Measurements from ENCODE around the gene ATP2B3.

ATP2B3 gene

GRCh38 chrX:153519569-153520286, 2.3 kb downstream of the ATP2B3 start:
- intact Hi-C loops (cut with DNase I; ENCODE audit: low total_unique reads) = loop anchor here (10.0 kb wide), 1 partner anchor 485 kb away; no protein-coding TSS in a partner anchor
- Histone ChIP-seq H3K9me3 (no peaks in the 10 kb centered on the region), H3K4me1 (peaks cover 0 to 18% (median 9%) of the 10 kb centered on the region in 4 donors), H3K36me3 (no peaks in the 10 kb centered on the region), H3K4me3 (no peak overlapping the region), H3K27ac (no peak overlapping the region), H3K27me3 (peaks cover 0 to 58% of the 10 kb centered on the region in 2 donors)
- TF ChIP-seq CTCF (IDR thresholded peaks at IDR 0.05) = no peak
- DNase-seq = no peak

GRCh38 chrX:153520287-153520917, 3.0 kb downstream of the ATP2B3 start:
- peaks cover 0 to 18% (median 9%) of the 10 kb centered on the region in 4 donors for H3K4me1 ChIP-seq
- no peaks in the 10 kb centered on the region for H3K9me3 ChIP-seq
- intact Hi-C loops (cut with DNase I; ENCODE audit: low total_unique reads) = loop anchor here (10.0 kb wide), 1 partner anchor 486 kb away; no protein-coding TSS in a partner anchor
- H3K27me3 ChIP-seq = peaks cover 0 to 64% of the 10 kb centered on the region in 2 donors
- DNase-seq = no peak
- H3K4me3 ChIP-seq = no peak overlapping the region
- TF ChIP-seq CTCF (IDR thresholded peaks at IDR 0.05) = no peak
- H3K27ac ChIP-seq = no peak overlapping the region
- H3K36me3 ChIP-seq = no peaks in the 10 kb centered on the region

- intact Hi-C loops (cut with DNase I; ENCODE audit: low total_unique reads) = loop anchor here (10.0 kb wide), 1 partner anchor 486 kb away; no protein-coding TSS in a partner anchor
- Histone ChIP-seq H3K4me3 (no peak overlapping the region), H3K27me3 (peaks cover 0 to 70% of the 10 kb centered on the region in 2 donors), H3K4me1 (peaks cover 0 to 18% (median 9%) of the 10 kb centered on the region in 4 donors), H3K36me3 (no peaks in the 10 kb centered on the region), H3K27ac (no peak overlapping the region), H3K9me3 (no peaks in the 10 kb centered on the region)
- TF ChIP-seq CTCF (IDR thresholded peaks at IDR 0.05) = no peak
- DNase-seq = no peak
These were observed 3.6 kb downstream of the ATP2B3 start for GRCh38 chrX:153521034-153521433.

GRCh38 chrX:153522259-153522658, 4.8 kb downstream of the ATP2B3 start:
- Histone ChIP-seq H3K36me3 (no peaks in the 10 kb centered on the region), H3K27me3 (peaks cover 0 to 70% of the 10 kb centered on the region in 2 donors), H3K4me1 (peaks cover 0 to 18% (median 9%) of the 10 kb centered on the region in 4 donors), H3K9me3 (no peaks in the 10 kb centered on the region), H3K4me3 (no peak overlapping the region), H3K27ac (no peak overlapping the region)
- DNase-seq = no peak
- intact Hi-C loops (cut with DNase I; ENCODE audit: low total_unique reads) = loop anchor here (10.0 kb wide), 1 partner anchor 487 kb away; no protein-coding TSS in a partner anchor
- no peak for TF ChIP-seq CTCF (IDR thresholded peaks at IDR 0.05)

- H3K4me1 ChIP-seq = peaks cover 0 to 9% (median 4%) of the 10 kb centered on the region in 4 donors
- DNase-seq = no peak
- intact Hi-C loops (cut with DNase I; ENCODE audit: low total_unique reads) = loop anchor here (10.0 kb wide), 1 partner anchor 488 kb away; no protein-coding TSS in a partner anchor
- no peak for TF ChIP-seq CTCF (IDR thresholded peaks at IDR 0.05)
- no peak overlapping the region for H3K27ac ChIP-seq
- peaks cover 0 to 68% of the 10 kb centered on the region in 2 donors for H3K27me3 ChIP-seq
- no peak overlapping the region for H3K4me3 ChIP-seq
- no peaks in the 10 kb centered on the region for H3K9me3 ChIP-seq
- no peaks in the 10 kb centered on the region for H3K36me3 ChIP-seq
These were observed 5.8 kb downstream of the ATP2B3 start for GRCh38 chrX:153523269-153523668.

Data from tibial artery (tissue), 4 donors.